H1 (cell line): ENCODE measurements around the gene TLE2. TPM values are rescaled to one million over a fixed set of nuclear protein-coding genes. Genes with fewer than 3 reads are reported as not detected.
"Not testable (repeated sequence)": the region's sequence is repeated elsewhere in the genome, so short reads cannot be mapped to it uniquely, and the experiment has no call there.

Experiments used
- CTCF ChIA-PET: fragments of 300-600 bp; sonication (Branson Sonifier 250); formaldehyde crosslinking; loops from one replicate; lab custom pipeline; 2021; ENCODE audit not compliant: partially characterized antibody; lab: Charles Lee
- POLR2A ChIA-PET: fragments of 300-600 bp; sonication (Branson Sonifier 250); formaldehyde crosslinking; loops from one replicate; lab custom pipeline; 2021; ENCODE audit warnings: inconsistent platforms; ENCODE audit not compliant: partially characterized antibody; lab: Charles Lee
- DNase-seq, 2 experiments: peaks; one replicate each; pipeline versions ENCODE4 v3.0.0 to v3.0.0-alpha.2; 2010 to 2022; ENCODE audit warnings: low spot score in 2 of 2, low read depth in 1 of 2, mixed read lengths in 1 of 2
- FAIRE-seq: peaks from 2 replicates; lab custom pipeline; 2011; peaks lifted over from hg19 to GRCh38; lab: Jason Lieb, UNC
- H2AFZ ChIP-seq: 2 replicates; pipeline ENCODE4 v1.8.1; 2012; ENCODE audit warnings: low read length, inconsistent platforms
- H2AK5ac ChIP-seq: 2 replicates; pipeline ENCODE4 v1.6.1; 2013; ENCODE audit warnings: low read depth, low read length
- H2BK120ac ChIP-seq: replicated peaks from 2 replicates; pipeline ENCODE3; 2013; ENCODE audit warnings: low read depth, low read length, inconsistent platforms
- H2BK12ac ChIP-seq: 2 replicates; pipeline ENCODE4 v1.6.1; 2013; ENCODE audit warnings: low read depth, low read length
- H2BK15ac ChIP-seq: 2 replicates; pipeline ENCODE4 v1.6.1; 2013; ENCODE audit warnings: low read length
- H2BK20ac ChIP-seq: 2 replicates; pipeline ENCODE4 v1.6.1; 2013; ENCODE audit warnings: low read length
- H2BK5ac ChIP-seq: 2 replicates; pipeline ENCODE4 v1.6.1; 2013; ENCODE audit warnings: low read depth, low read length
- H3K14ac ChIP-seq: 2 replicates; pipeline ENCODE4 v1.6.1; 2013; ENCODE audit warnings: inconsistent platforms; ENCODE audit not compliant: insufficient read length
- H3K18ac ChIP-seq: 2 replicates; pipeline ENCODE4 v1.6.1; 2013; ENCODE audit warnings: low read length; ENCODE audit errors: extremely low read depth
- H3K23ac ChIP-seq: 2 replicates; pipeline ENCODE4 v1.6.1; 2013; ENCODE audit warnings: inconsistent platforms; ENCODE audit not compliant: insufficient read length
- H3K23me2 ChIP-seq: 2 replicates; pipeline ENCODE4 v1.6.1; 2013; ENCODE audit warnings: low read depth, low read length
- H3K27ac ChIP-seq: 2 replicates; pipeline ENCODE4 v1.6.1; 2011; ENCODE audit warnings: low read depth, low read length, inconsistent platforms
- H3K27me3 ChIP-seq, 4 experiments: replicated peaks in 1 of 4; 1 replicate in 1 of 4; 2 replicates in 3 of 4; pipeline versions ENCODE4 v1.6.1 to v1.8.1; 2011 to 2013; ENCODE audit warnings: low read length in 3 of 4, mild to moderate bottlenecking in 3 of 4, inconsistent platforms in 2 of 4, mixed read lengths in 2 of 4, moderate library complexity in 1 of 4; ENCODE audit not compliant: control insufficient read depth in 3 of 4, insufficient read depth in 3 of 4; ENCODE audit errors: extremely low read depth in 1 of 4
- H3K36me3 ChIP-seq, 4 experiments: 2 replicates each; pipeline versions ENCODE4 v1.6.1 to v1.8.1; 2011 to 2013; ENCODE audit warnings: mild to moderate bottlenecking in 4 of 4, low read length in 3 of 4, moderate library complexity in 2 of 4, control low read depth in 1 of 4, inconsistent platforms in 1 of 4; ENCODE audit not compliant: insufficient read depth in 4 of 4, control insufficient read depth in 2 of 4
- H3K4ac ChIP-seq: replicated peaks from 2 replicates; pipeline ENCODE3; 2013; ENCODE audit warnings: low read length, low read depth, mixed read lengths, inconsistent platforms; ENCODE audit not compliant: insufficient read length
- H3K4me1 ChIP-seq, 4 experiments: replicated peaks in 1 of 4; 1 replicate in 1 of 4; 2 replicates in 3 of 4; pipeline versions ENCODE4 v1.6.1 to v1.8.1; 2011 to 2013; ENCODE audit warnings: low read length in 3 of 4, inconsistent platforms in 2 of 4, mixed read lengths in 1 of 4; ENCODE audit not compliant: insufficient read depth in 4 of 4, control insufficient read depth in 3 of 4
- H3K4me2 ChIP-seq, 2 experiments: 2 replicates each; pipeline versions ENCODE4 v1.6.1 to v1.8.1; 2011 to 2013; ENCODE audit warnings: low read depth in 2 of 2, low read length in 2 of 2, control low read depth in 1 of 2, inconsistent platforms in 1 of 2, mild to moderate bottlenecking in 1 of 2; ENCODE audit not compliant: insufficient read depth in 1 of 2
- H3K4me3 ChIP-seq, 4 experiments: fragments of 200-600, 300-600 bp in 1 of 4; sonication (generic), shearing (Covaris generic), sonication (Bioruptor Twin) in 1 of 4; 2 replicates each; pipeline versions ENCODE4 v1.5.1 to v1.8.1; 2011 to 2016; ENCODE audit warnings: low read length in 4 of 4, low read depth in 3 of 4, control low read depth in 2 of 4, inconsistent platforms in 2 of 4, mild to moderate bottlenecking in 2 of 4, mixed read lengths in 1 of 4, moderate library complexity in 1 of 4; ENCODE audit not compliant: insufficient read depth in 2 of 4; ENCODE audit errors: extremely low read depth in 1 of 4
- H3K56ac ChIP-seq: replicated peaks from 2 replicates; pipeline ENCODE3; 2013; ENCODE audit warnings: low read depth, mild to moderate bottlenecking, mixed read lengths, low read length, inconsistent platforms; ENCODE audit not compliant: insufficient read length
- H3K79me1 ChIP-seq: 2 replicates; pipeline ENCODE4 v1.6.1; 2013; ENCODE audit warnings: low read depth, low read length, control low read depth
- H3K79me2 ChIP-seq, 2 experiments: 2 replicates each; pipeline versions ENCODE4 v1.6.1 to v1.8.1; 2012 to 2013; ENCODE audit warnings: low read length in 2 of 2, mild to moderate bottlenecking in 2 of 2, inconsistent platforms in 1 of 2; ENCODE audit not compliant: insufficient read depth in 2 of 2, control insufficient read depth in 1 of 2
- H3K9ac ChIP-seq, 4 experiments: replicated peaks in 1 of 4; 1 replicate in 1 of 4; 2 replicates in 3 of 4; pipeline versions ENCODE4 v1.6.1 to v1.8.1; 2011 to 2013; ENCODE audit warnings: low read depth in 3 of 4, low read length in 3 of 4, control low read depth in 2 of 4, mild to moderate bottlenecking in 2 of 4, moderate library complexity in 2 of 4, inconsistent platforms in 1 of 4; ENCODE audit errors: extremely low read depth in 1 of 4
- H3K9me3 ChIP-seq, 2 experiments: 2 replicates each; pipeline versions ENCODE4 v1.6.1 to v1.8.1; 2012 to 2013; ENCODE audit warnings: mild to moderate bottlenecking in 2 of 2, moderate library complexity in 2 of 2, control low read depth in 1 of 2, inconsistent platforms in 1 of 2, low read depth in 1 of 2, low read length in 1 of 2, mixed read lengths in 1 of 2; ENCODE audit not compliant: insufficient read depth in 2 of 2
- H4K20me1 ChIP-seq, 2 experiments: replicated peaks in 1 of 2; 2 replicates each; pipeline versions ENCODE3 to v1.8.1; 2011 to 2013; ENCODE audit warnings: inconsistent platforms in 2 of 2, low read length in 2 of 2, mild to moderate bottlenecking in 1 of 2; ENCODE audit not compliant: insufficient read depth in 2 of 2, control insufficient read depth in 1 of 2
- H4K5ac ChIP-seq: 2 replicates; pipeline ENCODE4 v1.6.1; 2013; ENCODE audit warnings: low read length, low read depth, mixed read lengths, inconsistent platforms; ENCODE audit not compliant: insufficient read length
- H4K8ac ChIP-seq: 2 replicates; pipeline ENCODE4 v1.8.0; 2013; ENCODE audit warnings: mild to moderate bottlenecking, moderate library complexity, low read length, inconsistent platforms; ENCODE audit not compliant: insufficient read depth; ENCODE audit errors: extremely low read depth
- H4K91ac ChIP-seq: replicated peaks from 2 replicates; pipeline ENCODE3; 2013; ENCODE audit warnings: low read length, mixed read lengths, inconsistent platforms; ENCODE audit not compliant: insufficient read length
- WGBS, 2 experiments: shearing (Covaris generic) in 1 of 2; methylation state at CpG; one replicate each; pipeline versions ENCODE4 v1.1.6 to v1.1.7; 2013 to 2015; ENCODE audit warnings: low lambda C conversion rate in 2 of 2, mixed read lengths in 2 of 2, inconsistent platforms in 1 of 2, low coverage in 1 of 2, missing lambda C conversion rate in 1 of 2; ENCODE audit not compliant: insufficient replicate concordance in 2 of 2, insufficient coverage in 1 of 2, insufficient read length in 1 of 2; ENCODE audit errors: extremely low coverage in 1 of 2, missing lambda C conversion rate in 1 of 2; 5-methylcytosine and 5-hydroxymethylcytosine counted together
- polyA plus RNA-seq, 7 experiments: library from polyadenylated mRNA; depleted of rRNA in 3 of 7; stranded (reverse) in 5 of 7; unstranded in 2 of 7; fragments of >200 nt in 5 of 7; fragments of 200-250 nt in 2 of 7; gene quantifications; 1 replicate in 5 of 7; 2 replicates in 1 of 7; 4 replicates in 1 of 7; pipeline versions ENCODE4 v1.2.1 to v1.2.3, GENCODE V29; 2011 to 2013; ENCODE audit warnings: missing spikeins in 2 of 7, mixed read lengths in 2 of 7
- total RNA-seq: library from RNA; stranded (reverse); fragmentation: NEBNext Ultra II Directional; extraction: Animal tissue kit (Norgen Biotek cat#: 25700); gene quantifications from 2 replicates; pipeline ENCODE4 v1.2.1, GENCODE V29; 2021

Gene TLE2
- total and polyA plus RNA-seq, 2 of the 8 experiments (the other 6 are each of a cell fraction or from before 2014, with no cell fraction given) = 8.0 to 11.5 TPM

DNA sequence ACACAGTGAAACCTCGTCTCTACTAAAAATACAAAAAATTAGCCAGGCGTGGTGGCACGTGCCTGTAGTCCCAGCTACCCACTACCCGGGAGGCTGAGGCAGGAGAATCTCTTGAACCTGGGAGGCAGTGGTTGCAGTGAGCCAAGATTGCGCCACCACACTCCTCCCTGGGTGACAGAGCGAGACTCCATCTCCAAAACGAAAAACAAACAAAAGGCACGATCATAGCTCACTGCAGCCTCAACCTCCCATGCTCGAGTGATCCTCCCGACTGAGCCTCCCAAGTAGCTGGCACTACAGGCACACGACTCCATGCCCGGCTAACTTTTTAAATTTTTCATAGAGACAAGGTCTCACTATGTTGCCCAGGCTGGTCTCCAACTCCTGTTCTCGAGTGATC is 17.0 kb downstream of the TLE2 start:
- H3K9me3 ChIP-seq, H3K27me3 ChIP-seq, H3K23ac ChIP-seq, H3K4ac ChIP-seq, H4K20me1 ChIP-seq, H2AFZ ChIP-seq, H3K79me2 ChIP-seq, H3K36me3 ChIP-seq, H3K9ac ChIP-seq, H2BK20ac ChIP-seq, H3K4me3 ChIP-seq, H3K23me2 ChIP-seq, H2BK12ac ChIP-seq, H2BK5ac ChIP-seq, DNase-seq, H4K8ac ChIP-seq, H3K56ac ChIP-seq, H2BK120ac ChIP-seq, H3K4me2 ChIP-seq, H2AK5ac ChIP-seq, H3K4me1 ChIP-seq, H3K79me1 ChIP-seq, H3K14ac ChIP-seq, FAIRE-seq, H3K27ac ChIP-seq, H4K91ac ChIP-seq, H3K18ac ChIP-seq, H2BK15ac ChIP-seq, H4K5ac ChIP-seq: not testable (repeated sequence)
- ChIA-PET CTCF (interaction anchor here (0.8 to 1.2 kb wide), 2 partner anchors 20 to 113 kb away, joined by 3 to 4 read pairs; no protein-coding TSS in a partner anchor), POLR2A (interaction anchor here (1.4 to 1.9 kb wide), 2 partner anchors 16 to 40 kb away, joined by 4 to 5 read pairs; no protein-coding TSS in a partner anchor)
- 92% methylated on average over 13 of the region's 13 CpGs; no CpG with 5 or more reads in 1 of the 2 experiments for WGBS, 2 experiments
